Mesothelial cell of epicardium (in vitro differentiated cells): ENCODE results near the gene EPM2AIP1. TPM values are rescaled to one million over a fixed set of nuclear protein-coding genes. Genes with fewer than 3 reads are reported as not detected.

Experiments used
- DNase-seq, 2 experiments: peaks; one replicate each; pipeline ENCODE4 v3.0.0; 2021; ENCODE audit warnings: low spot score in 2 of 2; ENCODE audit not compliant: unreplicated experiment in 2 of 2
- H3K27ac Mint-ChIP-seq: 2 replicates; pipeline ENCODE4 v1.8.0; 2021; ENCODE audit warnings: mixed read lengths
- H3K27me3 Mint-ChIP-seq: 2 replicates; pipeline ENCODE4 v1.8.0; 2021; ENCODE audit warnings: low read depth, mixed read lengths
- H3K36me3 Mint-ChIP-seq: 2 replicates; pipeline ENCODE4 v1.8.0; 2021; ENCODE audit warnings: mixed read lengths
- H3K4me1 Mint-ChIP-seq: 2 replicates; pipeline ENCODE4 v1.8.0; 2021; ENCODE audit warnings: mixed read lengths
- H3K4me3 Mint-ChIP-seq: 2 replicates; pipeline ENCODE4 v1.8.0; 2021; ENCODE audit warnings: mild to moderate bottlenecking, moderate library complexity, mixed read lengths
- H3K9me3 Mint-ChIP-seq: 2 replicates; pipeline ENCODE4 v1.8.0; 2021; ENCODE audit warnings: mixed read lengths
- CTCF ChIP-seq: fragments of 200-600 bp; sonication (generic); IDR thresholded peaks from one replicate; pipeline ENCODE4 v1.5.0; 2021; ENCODE audit warnings: antibody characterized with exemption; ENCODE audit not compliant: unreplicated experiment
- total RNA-seq: library from RNA; stranded (reverse); gene quantifications from 3 replicates; pipeline ENCODE4 v1.2.1, GENCODE V29; 2021

Gene EPM2AIP1
- total RNA-seq, 1 donor from 2014 or later = 40.2 TPM

- H3K4me3 Mint-ChIP-seq = peak within 1 kb of the TSS; percentile 82
- peaks cover 3% of the 10 kb centered on the region for H3K27me3 Mint-ChIP-seq
- peaks cover 30% of the 10 kb centered on the region for H3K4me1 Mint-ChIP-seq
- H3K9me3 Mint-ChIP-seq = peaks cover 28% of the 10 kb centered on the region
- peak within 1 kb of the TSS; percentile 96 for H3K27ac Mint-ChIP-seq
- H3K36me3 Mint-ChIP-seq = peaks cover 22% of the 10 kb centered on the region
- peak in 1 of 2 experiments; percentile 51 for DNase-seq
- no peak for TF ChIP-seq CTCF
Observed at GRCh38 chr3:36944641-36945270, 48.2 kb downstream of the EPM2AIP1 start, which contains the start of gene TRANK1. TRANK1 (minus strand) TSS chr3:36945054; CDS start chr3:36944809, 245 bp downstream.

GRCh38 chr3:36944012-36944640 is 48.8 kb downstream of the EPM2AIP1 start:
- peak; percentile 48 to 79 for DNase-seq
- no peak for TF ChIP-seq CTCF
- Mint-ChIP-seq H3K4me1 (peaks cover 30% of the 10 kb centered on the region), H3K27me3 (peaks cover 3% of the 10 kb centered on the region), H3K27ac (peak overlapping the region; percentile 96), H3K36me3 (peaks cover 20% of the 10 kb centered on the region), H3K4me3 (peak overlapping the region; percentile 82), H3K9me3 (peaks cover 22% of the 10 kb centered on the region)

GRCh38 chr3:36943601-36944000 is 49.3 kb downstream of the EPM2AIP1 start:
- Mint-ChIP-seq H3K4me1 (peaks cover 30% of the 10 kb centered on the region), H3K27ac (peak overlapping the region; percentile 96), H3K9me3 (peaks cover 19% of the 10 kb centered on the region), H3K27me3 (peaks cover 3% of the 10 kb centered on the region), H3K4me3 (peak overlapping the region; percentile 82), H3K36me3 (peaks cover 18% of the 10 kb centered on the region)
- no peak for DNase-seq
- TF ChIP-seq CTCF = no peak

GRCh38 chr3:36942638-36943248 is 50.2 kb downstream of the EPM2AIP1 start:
- peaks cover 15% of the 10 kb centered on the region for H3K36me3 Mint-ChIP-seq
- no peak for DNase-seq
- H3K27me3 Mint-ChIP-seq = peaks cover 3% of the 10 kb centered on the region
- H3K4me1 Mint-ChIP-seq = peaks cover 33% of the 10 kb centered on the region
- TF ChIP-seq CTCF = no peak
- H3K9me3 Mint-ChIP-seq = peaks cover 14% of the 10 kb centered on the region
- peak overlapping the region; percentile 25 for H3K27ac Mint-ChIP-seq
- H3K4me3 Mint-ChIP-seq = no peak overlapping the region

GRCh38 chr3:36941658-36942057 is 51.3 kb downstream of the EPM2AIP1 start:
- no peak for DNase-seq
- peaks cover 5% of the 10 kb centered on the region for H3K9me3 Mint-ChIP-seq
- H3K36me3 Mint-ChIP-seq = peaks cover 7% of the 10 kb centered on the region
- peaks cover 40% of the 10 kb centered on the region for H3K4me1 Mint-ChIP-seq
- TF ChIP-seq CTCF = no peak
- H3K4me3 Mint-ChIP-seq = peak overlapping the region; percentile 28
- H3K27ac Mint-ChIP-seq = peak overlapping the region; percentile 66
- peaks cover 3% of the 10 kb centered on the region for H3K27me3 Mint-ChIP-seq
